Kidney glomerular epithelial cell (primary cell): ENCODE measurements around the gene DENND1A.
"Not testable (repeated sequence)": the region's sequence is repeated elsewhere in the genome, so short reads cannot be mapped to it uniquely, and the experiment has no call there.

ENCODE experiments used
- DNase-seq: peaks from one replicate; lab custom pipeline; 2025; lab: John Stamatoyannopoulos, UW

DENND1A gene

DNA sequence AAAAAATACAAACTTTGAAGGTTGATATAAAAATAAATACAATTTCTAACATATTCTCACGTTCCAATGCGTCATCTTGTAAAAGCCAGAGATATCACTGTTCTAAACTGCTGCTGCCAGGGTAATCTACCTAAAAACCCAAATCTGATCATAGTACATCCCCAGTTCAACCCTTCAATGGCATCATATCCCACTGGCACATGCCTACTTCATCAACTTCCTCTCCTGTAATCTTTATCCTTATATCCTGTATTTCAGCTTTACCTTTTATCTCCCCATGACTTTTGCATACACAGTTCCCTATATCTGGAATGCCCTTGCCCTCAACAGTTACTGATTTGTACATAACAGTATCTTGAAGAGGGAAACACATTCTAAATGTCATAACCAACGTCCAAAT, 7.5 kb downstream of the DENND1A start:
- no peak for DNase-seq

DNA sequence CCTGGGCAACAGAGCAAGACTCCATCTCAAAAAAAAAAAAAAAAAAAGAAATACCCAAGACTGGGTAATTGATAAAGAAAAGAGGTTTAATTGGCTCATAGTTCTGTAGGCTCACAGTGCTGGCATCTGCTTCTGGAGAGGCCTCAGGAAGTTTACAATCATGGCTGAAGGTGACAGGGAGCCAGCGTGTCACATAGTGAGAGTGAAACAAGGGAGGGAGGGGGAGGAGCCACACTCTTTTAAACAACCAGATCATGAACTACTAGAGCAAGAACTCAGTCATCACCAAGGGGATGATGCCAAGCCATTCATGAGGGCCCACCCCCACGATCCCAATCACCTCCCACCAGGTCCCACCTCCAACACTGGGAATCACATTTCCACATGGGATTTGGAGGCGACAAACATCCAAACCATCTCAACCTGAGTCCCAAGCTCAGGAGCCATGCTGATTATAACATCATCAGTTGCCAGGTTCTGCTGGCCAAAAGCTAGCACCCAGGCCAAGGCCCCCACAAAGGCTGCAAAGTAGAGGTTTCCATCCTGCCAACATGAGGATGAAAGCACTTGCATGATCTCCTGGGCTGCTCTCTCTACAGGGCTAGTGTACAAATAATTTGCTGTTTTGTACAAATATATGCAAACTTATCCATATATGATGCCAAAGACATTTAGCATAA, 15.3 kb downstream of the DENND1A start:
- no peak for DNase-seq

- DNase-seq, result no peak
Observed at GRCh38 chr9:123912167-123912897, 17.6 kb downstream of the DENND1A start.

DNA sequence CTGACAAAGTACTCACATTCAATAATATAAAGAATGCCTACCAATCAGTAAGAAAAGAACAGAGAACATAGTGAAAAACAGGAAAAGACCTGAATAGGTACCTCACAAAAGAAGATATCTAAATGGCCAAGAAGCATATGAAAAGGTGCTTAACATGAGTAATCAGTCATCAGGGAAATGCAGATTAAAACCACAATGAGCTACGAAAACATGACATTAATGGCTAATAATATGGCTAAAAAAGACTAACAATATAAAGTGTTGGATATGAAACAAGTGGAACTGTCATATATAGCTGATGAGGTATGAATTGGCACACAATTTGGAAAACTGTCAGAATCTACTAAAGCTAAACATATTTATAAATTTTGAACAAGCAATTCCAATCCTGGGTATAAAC, 18.9 kb downstream of the DENND1A start:
- DNase-seq, result no peak

GRCh38 chr9:123909192-123909591, 20.7 kb downstream of the DENND1A start:
- DNase-seq, result not testable (repeated sequence)

DNA sequence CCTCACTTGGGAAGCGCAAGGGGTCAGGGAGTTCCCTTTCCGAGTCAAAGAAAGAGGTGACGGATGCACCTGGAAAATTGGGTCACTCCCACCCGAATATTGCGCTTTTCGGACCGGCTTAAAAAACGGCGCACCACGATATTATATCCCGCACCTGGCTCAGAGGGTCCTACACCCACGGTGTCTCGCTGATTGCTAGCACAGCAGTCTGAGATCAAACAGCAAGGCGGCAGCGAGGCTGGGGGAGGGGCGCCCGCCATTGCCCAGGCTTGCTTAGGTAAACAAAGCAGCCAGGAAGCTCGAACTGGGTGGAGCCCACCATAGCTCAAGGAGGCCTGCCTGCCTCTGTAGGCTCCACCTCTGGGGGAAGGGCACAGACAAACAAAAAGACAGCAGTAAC, 26.4 kb downstream of the DENND1A start:
- not testable (repeated sequence) for DNase-seq

- DNase-seq, result no peak
Observed at GRCh38 chr9:123894822-123895221, 35.1 kb downstream of the DENND1A start.

DNA sequence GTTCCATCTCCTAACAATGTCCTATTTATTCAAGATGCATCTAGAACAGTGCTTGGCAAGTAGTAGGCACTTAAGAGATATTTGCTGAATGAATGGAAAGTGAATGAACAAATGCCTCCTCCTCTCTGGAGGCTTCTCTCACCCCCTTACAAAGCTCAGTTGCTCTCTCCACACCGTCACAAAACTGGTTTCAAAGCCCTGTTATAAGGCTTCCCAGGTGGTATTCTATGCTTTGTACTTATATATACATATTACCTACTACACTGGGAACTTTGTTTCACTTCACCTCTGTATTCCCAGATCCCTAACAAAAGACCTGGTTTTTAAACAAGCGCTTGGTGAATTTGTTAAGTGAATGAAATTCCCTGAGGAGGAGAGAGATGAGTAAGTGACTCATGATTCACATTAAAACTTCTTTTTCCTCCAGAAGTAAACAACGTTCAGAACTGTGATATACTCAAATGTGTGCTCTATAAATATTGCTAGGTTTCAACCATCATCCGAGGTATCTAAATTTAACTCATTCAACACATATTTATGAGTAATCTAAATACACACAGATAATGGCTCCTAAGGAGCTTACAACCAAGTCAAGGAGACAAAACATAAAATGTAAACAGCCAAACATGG, 36.0 kb downstream of the DENND1A start:
- no peak for DNase-seq

DNA sequence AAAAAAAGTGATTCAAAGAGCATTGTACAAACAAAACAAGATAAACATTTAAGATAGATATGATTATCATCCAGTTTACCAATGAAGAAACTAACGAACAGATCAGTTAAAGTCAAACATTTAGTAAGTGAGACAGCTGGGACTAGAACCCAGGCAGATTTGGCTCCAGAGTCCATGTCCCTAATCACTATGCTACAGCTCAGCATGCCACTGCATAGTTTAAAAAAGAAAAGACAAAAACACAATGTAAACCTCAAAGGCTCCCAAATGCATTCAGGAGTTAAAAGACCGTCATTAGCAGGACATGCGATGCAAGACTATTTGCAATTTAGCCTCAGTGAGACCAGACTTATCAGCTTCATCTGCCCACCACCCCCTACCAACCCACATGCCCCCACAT, 36.8 kb downstream of the DENND1A start:
- DNase-seq, result no peak

GRCh38 chr9:123887837-123888236, 42.1 kb downstream of the DENND1A start:
- no peak for DNase-seq

- DNase-seq, result not testable (repeated sequence)
Observed at GRCh38 chr9:123885834-123886233, 44.1 kb downstream of the DENND1A start.

DNA sequence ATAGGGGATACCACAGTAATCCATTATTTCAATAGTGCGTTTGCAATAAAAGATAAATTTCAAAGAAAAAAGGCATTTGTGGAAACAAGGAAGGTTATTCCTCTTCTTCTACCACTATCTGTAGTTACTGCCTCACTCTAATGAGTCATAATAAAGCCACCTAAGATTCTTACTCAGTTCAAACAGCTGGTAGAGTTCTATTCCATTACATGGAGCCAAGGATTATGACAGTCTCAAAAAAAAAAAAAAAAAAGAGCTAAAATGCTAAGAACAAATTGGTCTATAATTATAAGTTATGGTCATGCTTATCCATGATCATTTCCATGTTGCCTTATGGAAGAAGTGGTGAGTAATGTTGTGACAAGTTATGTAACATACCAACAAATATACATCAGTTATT, 46.3 kb downstream of the DENND1A start:
- no peak for DNase-seq

GRCh38 chr9:123881604-123882003, 48.3 kb downstream of the DENND1A start:
- DNase-seq, result no peak

GRCh38 chr9:123880420-123880819, 49.5 kb downstream of the DENND1A start:
- DNase-seq, result no peak

DNA sequence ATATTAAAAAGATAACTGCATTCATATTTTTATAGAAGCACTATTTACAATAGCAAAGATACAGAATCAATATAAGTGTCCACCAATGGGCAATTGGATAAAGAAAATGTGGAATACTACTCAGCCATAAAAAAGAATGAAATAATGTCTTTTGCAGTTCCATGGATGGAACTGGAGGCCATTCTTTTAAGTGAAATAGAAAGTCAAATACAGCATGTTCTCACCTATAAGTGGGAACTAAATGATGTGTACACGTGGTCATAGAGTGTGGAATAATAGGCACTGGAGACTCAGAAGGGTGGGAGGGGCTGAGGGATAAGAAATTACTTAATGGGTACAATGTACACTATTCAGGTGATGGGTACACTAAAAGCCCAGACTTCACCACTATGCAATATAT, 53.2 kb downstream of the DENND1A start:
- no peak for DNase-seq

- DNase-seq, result no peak
Observed at GRCh38 chr9:123872710-123873109, 57.2 kb downstream of the DENND1A start.

GRCh38 chr9:123871781-123872180, 58.1 kb downstream of the DENND1A start:
- DNase-seq, result no peak

- DNase-seq, result no peak
Observed at GRCh38 chr9:123868002-123868401, 61.9 kb downstream of the DENND1A start.

DNA sequence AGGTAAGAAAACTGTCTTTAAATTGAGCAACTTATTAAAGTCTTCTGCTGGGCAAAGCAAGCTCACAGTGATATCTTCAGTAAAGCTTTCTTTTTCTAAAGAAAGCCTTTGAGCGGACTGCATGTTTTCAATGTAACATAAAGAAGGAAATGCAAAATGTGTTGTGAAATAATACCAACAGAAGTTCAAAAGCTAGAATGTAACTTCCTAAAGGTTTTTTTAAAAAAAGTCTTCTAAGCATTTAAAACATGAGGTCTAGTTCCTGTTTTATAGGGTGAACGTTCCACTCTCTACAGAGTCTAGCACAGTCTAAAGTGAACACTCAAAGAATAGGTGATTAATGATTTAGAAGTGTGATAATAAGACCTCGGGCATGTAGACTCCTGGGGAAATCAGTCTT, 62.9 kb downstream of the DENND1A start:
- no peak for DNase-seq

DNA sequence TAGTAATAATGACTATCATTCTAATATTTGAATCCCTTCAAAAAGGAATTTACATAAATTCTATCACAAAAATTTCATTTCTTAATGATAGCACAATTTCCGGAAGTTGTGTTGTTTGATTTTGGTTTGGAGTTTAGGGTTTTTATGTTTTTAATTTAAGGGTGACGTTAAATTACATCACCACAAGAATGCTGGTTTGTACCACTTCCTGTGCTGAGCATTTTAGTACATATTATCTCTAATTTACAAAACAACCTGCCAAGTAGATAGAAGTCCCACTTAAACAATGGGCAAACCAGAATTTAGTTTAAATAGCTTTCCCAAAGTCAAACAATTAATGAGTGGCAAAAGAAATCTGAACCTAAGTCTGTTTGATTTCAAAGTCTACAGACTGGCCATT, 63.4 kb downstream of the DENND1A start:
- DNase-seq, result no peak

DNA sequence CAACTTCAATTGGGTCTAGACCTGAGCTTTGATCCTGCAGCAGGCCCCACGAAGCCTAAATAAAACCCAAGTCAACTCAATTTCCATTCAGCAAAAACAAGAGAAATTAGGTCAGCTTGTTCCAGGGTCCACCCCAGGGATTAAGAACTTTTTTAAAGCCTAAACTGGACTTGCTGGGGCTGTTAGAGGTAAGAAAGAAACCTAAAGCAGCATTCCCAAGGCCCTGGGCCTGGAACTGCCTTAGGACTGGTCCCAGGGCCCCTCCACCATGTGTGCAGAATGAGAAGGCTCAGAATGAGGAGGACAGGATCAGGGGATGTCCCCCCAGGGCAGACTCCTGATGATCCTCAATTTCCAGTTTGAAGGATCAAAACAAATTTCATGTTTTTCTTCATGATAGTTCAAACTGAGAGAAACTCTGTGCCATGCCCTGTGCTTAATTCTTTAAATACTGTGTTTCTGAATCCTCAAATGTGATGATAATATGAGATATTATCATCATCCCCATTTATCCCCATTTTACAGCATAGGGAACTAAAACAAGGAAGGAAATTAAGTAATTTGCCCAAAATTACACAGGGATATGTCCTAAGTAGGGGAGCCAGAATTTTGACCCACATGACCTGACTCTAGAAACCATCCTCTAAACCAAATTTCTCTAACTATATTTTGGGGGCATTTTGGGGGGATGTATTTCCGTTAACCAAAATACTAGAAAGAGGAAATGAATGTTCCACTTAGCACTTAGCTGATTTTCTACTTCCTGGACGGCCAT, 64.5 kb downstream of the DENND1A start:
- no peak for DNase-seq

DNA sequence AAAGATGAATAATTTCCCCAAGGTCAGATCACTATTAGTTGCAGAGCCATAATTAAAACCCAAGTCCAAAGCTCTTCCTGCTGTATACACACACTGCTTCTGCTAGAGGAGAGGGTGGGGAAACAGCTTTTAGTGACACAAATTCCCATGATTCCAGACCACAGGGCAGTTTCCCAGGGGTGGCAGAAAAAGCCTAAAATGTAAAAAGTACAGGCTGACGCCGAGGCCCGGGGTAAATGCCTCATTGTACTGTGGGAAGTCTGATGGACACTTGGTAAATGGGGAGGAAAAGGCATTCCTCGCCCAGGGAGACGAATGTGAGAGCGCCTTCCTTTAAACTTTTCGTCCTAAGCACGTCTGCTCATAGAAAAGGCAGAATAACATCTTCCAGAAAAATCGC, 65.7 kb downstream of the DENND1A start:
- DNase-seq, result no peak
